Measurements from ENCODE around the gene RBM15B.

DNA sequence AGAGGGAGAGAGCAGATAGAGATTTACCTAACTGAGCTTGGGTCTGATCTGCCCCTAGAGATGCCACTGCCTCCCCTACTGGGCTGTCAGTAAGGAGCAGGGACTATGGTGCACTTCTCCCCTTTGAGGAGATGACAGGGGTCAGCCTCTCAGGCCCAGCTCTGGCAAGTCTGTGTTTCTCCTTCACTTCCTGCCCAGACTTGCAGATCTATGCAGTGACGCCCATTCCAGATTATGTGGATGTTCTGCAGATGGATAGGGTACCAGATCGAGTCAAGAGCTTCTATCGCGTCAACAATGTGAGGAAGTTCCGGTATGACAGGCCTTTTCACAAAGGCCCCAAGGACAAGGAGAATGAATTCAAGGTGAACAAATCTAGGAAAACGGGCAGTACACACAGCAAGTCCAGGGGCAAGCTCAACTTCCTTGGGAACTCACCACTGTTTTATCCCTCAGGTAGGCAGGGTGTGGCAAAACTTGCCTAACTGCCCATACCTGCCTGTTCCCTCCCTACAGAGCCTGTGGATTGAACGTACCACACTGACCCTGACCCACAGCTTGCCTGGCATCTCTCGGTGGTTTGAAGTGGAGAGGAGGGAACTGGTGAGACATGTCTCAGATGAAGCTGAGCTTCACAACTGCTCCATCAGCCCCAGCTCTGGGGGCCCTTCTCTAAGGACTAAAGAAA is 35.0 kb upstream of the RBM15B start:
- no peak for TF ChIP-seq RCOR1 (IDR thresholded peaks at IDR 0.05; ENCODE audit: low read depth, low read length)
- TF ChIP-seq, protein P1, sequence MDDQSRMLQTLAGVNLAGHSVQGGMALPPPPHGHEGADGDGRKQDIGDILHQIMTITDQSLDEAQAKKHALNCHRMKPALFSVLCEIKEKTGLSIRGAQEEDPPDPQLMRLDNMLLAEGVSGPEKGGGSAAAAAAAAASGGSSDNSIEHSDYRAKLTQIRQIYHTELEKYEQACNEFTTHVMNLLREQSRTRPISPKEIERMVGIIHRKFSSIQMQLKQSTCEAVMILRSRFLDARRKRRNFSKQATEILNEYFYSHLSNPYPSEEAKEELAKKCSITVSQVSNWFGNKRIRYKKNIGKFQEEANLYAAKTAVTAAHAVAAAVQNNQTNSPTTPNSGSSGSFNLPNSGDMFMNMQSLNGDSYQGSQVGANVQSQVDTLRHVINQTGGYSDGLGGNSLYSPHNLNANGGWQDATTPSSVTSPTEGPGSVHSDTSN (IDR thresholded peaks at IDR 0.05) = no peak
- TF ChIP-seq, protein P2, sequence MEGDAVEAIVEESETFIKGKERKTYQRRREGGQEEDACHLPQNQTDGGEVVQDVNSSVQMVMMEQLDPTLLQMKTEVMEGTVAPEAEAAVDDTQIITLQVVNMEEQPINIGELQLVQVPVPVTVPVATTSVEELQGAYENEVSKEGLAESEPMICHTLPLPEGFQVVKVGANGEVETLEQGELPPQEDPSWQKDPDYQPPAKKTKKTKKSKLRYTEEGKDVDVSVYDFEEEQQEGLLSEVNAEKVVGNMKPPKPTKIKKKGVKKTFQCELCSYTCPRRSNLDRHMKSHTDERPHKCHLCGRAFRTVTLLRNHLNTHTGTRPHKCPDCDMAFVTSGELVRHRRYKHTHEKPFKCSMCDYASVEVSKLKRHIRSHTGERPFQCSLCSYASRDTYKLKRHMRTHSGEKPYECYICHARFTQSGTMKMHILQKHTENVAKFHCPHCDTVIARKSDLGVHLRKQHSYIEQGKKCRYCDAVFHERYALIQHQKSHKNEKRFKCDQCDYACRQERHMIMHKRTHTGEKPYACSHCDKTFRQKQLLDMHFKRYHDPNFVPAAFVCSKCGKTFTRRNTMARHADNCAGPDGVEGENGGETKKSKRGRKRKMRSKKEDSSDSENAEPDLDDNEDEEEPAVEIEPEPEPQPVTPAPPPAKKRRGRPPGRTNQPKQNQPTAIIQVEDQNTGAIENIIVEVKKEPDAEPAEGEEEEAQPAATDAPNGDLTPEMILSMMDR (IDR thresholded peaks at IDR 0.05) = no peak
- TF ChIP-seq RAD21 (conservative IDR thresholded peaks at IDR 0.05 in 1 of 2, IDR thresholded peaks at IDR 0.05 in 1 of 2) = no peak
- TF ChIP-seq, protein P3, sequence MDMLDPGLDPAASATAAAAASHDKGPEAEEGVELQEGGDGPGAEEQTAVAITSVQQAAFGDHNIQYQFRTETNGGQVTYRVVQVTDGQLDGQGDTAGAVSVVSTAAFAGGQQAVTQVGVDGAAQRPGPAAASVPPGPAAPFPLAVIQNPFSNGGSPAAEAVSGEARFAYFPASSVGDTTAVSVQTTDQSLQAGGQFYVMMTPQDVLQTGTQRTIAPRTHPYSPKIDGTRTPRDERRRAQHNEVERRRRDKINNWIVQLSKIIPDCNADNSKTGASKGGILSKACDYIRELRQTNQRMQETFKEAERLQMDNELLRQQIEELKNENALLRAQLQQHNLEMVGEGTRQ (IDR thresholded peaks at IDR 0.05) = no peak
- no peak for TF ChIP-seq RARB (CRISPR knock-in tag; IDR thresholded peaks at IDR 0.05)
- TF ChIP-seq NR3C1 (IDR thresholded peaks at IDR 0.05) = no peak
- no peak for TF ChIP-seq POLR2A (IDR thresholded peaks at IDR 0.05; ENCODE audit: low read length)
- no peak for TF ChIP-seq RFX5 (IDR thresholded peaks at IDR 0.05)
- TF ChIP-seq, protein P4, sequence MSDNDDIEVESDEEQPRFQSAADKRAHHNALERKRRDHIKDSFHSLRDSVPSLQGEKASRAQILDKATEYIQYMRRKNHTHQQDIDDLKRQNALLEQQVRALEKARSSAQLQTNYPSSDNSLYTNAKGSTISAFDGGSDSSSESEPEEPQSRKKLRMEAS (IDR thresholded peaks at IDR 0.05) = no peak
- TF ChIP-seq SMC3 (IDR thresholded peaks at IDR 0.05) = no peak
- TF ChIP-seq, protein P5, sequence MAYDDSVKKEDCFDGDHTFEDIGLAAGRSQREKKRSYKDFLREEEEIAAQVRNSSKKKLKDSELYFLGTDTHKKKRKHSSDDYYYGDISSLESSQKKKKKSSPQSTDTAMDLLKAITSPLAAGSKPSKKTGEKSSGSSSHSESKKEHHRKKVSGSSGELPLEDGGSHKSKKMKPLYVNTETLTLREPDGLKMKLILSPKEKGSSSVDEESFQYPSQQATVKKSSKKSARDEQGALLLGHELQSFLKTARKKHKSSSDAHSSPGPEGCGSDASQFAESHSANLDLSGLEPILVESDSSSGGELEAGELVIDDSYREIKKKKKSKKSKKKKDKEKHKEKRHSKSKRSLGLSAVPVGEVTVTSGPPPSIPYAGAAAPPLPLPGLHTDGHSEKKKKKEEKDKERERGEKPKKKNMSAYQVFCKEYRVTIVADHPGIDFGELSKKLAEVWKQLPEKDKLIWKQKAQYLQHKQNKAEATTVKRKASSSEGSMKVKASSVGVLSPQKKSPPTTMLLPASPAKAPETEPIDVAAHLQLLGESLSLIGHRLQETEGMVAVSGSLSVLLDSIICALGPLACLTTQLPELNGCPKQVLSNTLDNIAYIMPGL (CRISPR knock-in tag; IDR thresholded peaks at IDR 0.05; ENCODE audit: borderline replicate concordance) = no peak
- TF ChIP-seq CBX8 (IDR thresholded peaks at IDR 0.05) = no peak

Measured in A549 (cell line).